Body of pancreas (tissue), 4 donors: Measurements from ENCODE around the gene CACNA1C. TPM values are rescaled to one million over a fixed set of nuclear protein-coding genes. Genes with fewer than 3 reads are reported as not detected.

ENCODE experiments used
- ATAC-seq: fragments of 150-250 bp; one replicate; pipeline ENCODE4 v1.9.1; 2016
- DNase-seq, 4 donors: peaks; one replicate each; pipeline ENCODE4 v3.0.0-alpha.2; 2019
- H3K27ac ChIP-seq, 4 donors: fragments of 200-600 bp; sonication (generic); 1 replicate in 3 of 4; 2 replicates in 1 of 4; pipeline versions ENCODE4 v1.5.1 to v1.6.1; 2016 to 2019; ENCODE audit warnings: mild to moderate bottlenecking in 1 of 4, mixed read lengths in 1 of 4, moderate library complexity in 1 of 4
- H3K27me3 ChIP-seq, 2 donors: fragments of 200-600 bp; sonication (generic); one replicate each; pipeline ENCODE4 v1.6.0; 2016; ENCODE audit warnings: mild to moderate bottlenecking in 1 of 2
- H3K36me3 ChIP-seq, 2 donors: fragments of 200-600 bp; sonication (generic); replicated peaks in 1 of 2; 2 replicates each; pipeline ENCODE4 v1.5.1; 2016; ENCODE audit warnings: low read depth in 2 of 2; ENCODE audit not compliant: insufficient read depth in 1 of 2
- H3K4me1 ChIP-seq: fragments of 200-600 bp; sonication (generic); one replicate; pipeline ENCODE4 v1.6.0; 2016
- H3K4me3 ChIP-seq, 2 donors: fragments of 200-600 bp; sonication (generic); 1 replicate in 1 of 2; 2 replicates in 1 of 2; pipeline ENCODE4 v1.5.1; 2016 to 2019
- H3K9me3 ChIP-seq, 3 donors: fragments of 200-600 bp; sonication (generic); 1 replicate in 2 of 3; 2 replicates in 1 of 3; pipeline ENCODE4 v1.5.1; 2016
- CTCF ChIP-seq, 7 experiments: fragments of 450-650 bp in 4 of 7; fragments of 200-600 bp in 3 of 7; sonication (generic) in 3 of 7; IDR thresholded peaks; one replicate each; pipeline ENCODE4 v1.5.1; 2016 to 2019; ENCODE audit warnings: antibody characterized with exemption in 7 of 7
- POLR2A ChIP-seq, 3 donors: fragments of 450-650 bp; IDR thresholded peaks; one replicate each; pipeline ENCODE4 v1.6.1; 2016; ENCODE audit warnings: antibody characterized with exemption in 3 of 3, mild to moderate bottlenecking in 2 of 3
- WGBS, 2 donors: methylation state at CpG; one replicate each; pipeline ENCODE4 v1.1.5; 2017; 5-methylcytosine and 5-hydroxymethylcytosine counted together
- intact Hi-C: fragments of 100-400 bp; cut with DNase I; formaldehyde crosslinking; loops from one replicate; pipeline ENCODE4 v1.15.1; 2023
- total RNA-seq, 2 donors: library from RNA; depleted of rRNA; stranded (reverse); fragments of >200 nt; gene quantifications; one replicate each; pipeline ENCODE4 v1.1.0, GENCODE V29; 2016

Gene CACNA1C
- total RNA-seq, 2 donors from 2014 or later, result 2.3 to 4.4 TPM

- Histone ChIP-seq H3K4me1 (no peaks in the 10 kb centered on the region), H3K9me3 (no peaks in the 10 kb centered on the region), H3K27me3 (no peaks in the 10 kb centered on the region), H3K36me3 (no peaks in the 10 kb centered on the region), H3K27ac (no peak overlapping the region), H3K4me3 (no peak overlapping the region)
- WGBS, 2 donors, result 64 to 70% methylated on average over 8 of the region's 8 CpGs
- DNase-seq (no peak), ATAC-seq (no peak)
- no peak for TF ChIP-seq POLR2A (IDR thresholded peaks at IDR 0.05)
- no peak for TF ChIP-seq CTCF (IDR thresholded peaks at IDR 0.05)
- intact Hi-C loops, result no loop called here
Observed at GRCh38 chr12:2477009-2477766, 424.4 kb downstream of the CACNA1C start.

DNA sequence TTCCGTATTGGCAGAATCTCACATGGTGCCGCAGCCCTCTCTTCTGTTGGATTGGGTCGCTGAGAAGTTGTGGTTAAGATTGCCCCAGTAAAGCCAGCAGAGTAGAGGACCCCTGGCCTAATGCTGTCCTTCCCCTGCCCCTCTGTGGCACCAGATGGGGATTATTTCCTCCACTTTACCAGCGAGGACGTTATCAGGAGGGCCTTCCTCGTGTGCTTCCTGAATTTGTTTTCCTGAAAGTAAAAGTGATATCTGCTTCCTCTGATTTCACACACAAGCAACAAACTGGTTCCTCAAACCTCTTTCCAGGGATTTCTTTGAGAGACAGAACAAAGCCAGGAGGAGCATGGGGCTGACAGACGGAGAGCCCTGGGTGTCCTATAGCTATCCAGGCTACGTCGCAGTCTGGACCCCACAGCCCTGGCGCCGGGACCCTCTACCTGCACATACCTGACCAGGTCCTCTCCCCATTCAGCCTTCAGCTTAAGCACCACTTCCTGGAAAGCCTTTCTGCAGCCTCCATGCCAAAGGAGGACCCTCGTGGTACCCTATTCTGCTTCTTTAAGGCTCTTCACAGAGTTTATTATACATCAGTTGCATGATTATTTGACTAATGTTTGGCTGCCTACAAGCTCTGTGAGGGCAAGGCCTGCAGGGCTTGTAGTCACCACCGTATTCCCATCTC is 427.2 kb downstream of the CACNA1C start:
- H3K4me3 ChIP-seq, result no peak overlapping the region
- ATAC-seq (no peak), DNase-seq (no peak)
- H3K27ac ChIP-seq, result no peak overlapping the region
- no peaks in the 10 kb centered on the region for H3K27me3 ChIP-seq
- TF ChIP-seq POLR2A (IDR thresholded peaks at IDR 0.05) (no peak), CTCF (IDR thresholded peaks at IDR 0.05) (no peak)
- no peaks in the 10 kb centered on the region for H3K36me3 ChIP-seq
- 68 to 76% methylated on average over 13 of the region's 13 CpGs for WGBS, 2 donors
- no peaks in the 10 kb centered on the region for H3K9me3 ChIP-seq
- no peaks in the 10 kb centered on the region for H3K4me1 ChIP-seq
- intact Hi-C loops, result no loop called here

DNA sequence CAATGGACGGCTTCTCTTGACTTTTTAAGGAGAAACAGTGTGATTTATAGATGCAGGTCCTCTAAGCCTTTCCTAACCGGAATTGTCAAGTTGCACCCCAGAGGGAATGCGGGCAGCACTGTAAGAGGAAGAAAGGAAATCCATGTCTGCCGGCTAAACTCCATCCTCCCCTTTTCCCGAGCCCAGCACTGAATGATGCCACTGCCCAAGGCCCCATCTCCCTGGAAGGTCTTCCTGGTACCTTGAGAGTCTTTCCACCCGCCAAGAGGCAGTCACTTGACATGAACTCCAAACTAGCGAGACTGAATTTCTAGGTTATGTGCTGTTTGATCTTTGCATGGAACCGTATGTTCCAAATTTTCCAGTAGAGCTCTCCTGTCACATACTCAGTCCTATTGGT is 428.6 kb downstream of the CACNA1C start:
- H3K36me3 ChIP-seq, result no peaks in the 10 kb centered on the region
- 79 to 86% methylated on average over 8 of the region's 8 CpGs for WGBS, 2 donors
- H3K27me3 ChIP-seq, result no peaks in the 10 kb centered on the region
- no peak for DNase-seq
- TF ChIP-seq POLR2A (IDR thresholded peaks at IDR 0.05), result no peak
- no peak for TF ChIP-seq CTCF (IDR thresholded peaks at IDR 0.05)
- ATAC-seq, result no peak
- H3K4me1 ChIP-seq, result no peaks in the 10 kb centered on the region
- no peak overlapping the region for H3K27ac ChIP-seq
- H3K4me3 ChIP-seq, result no peak overlapping the region
- H3K9me3 ChIP-seq, result no peaks in the 10 kb centered on the region
- intact Hi-C loops, result no loop called here

GRCh38 chr12:2481951-2482350 is 429.2 kb downstream of the CACNA1C start:
- no peak for ATAC-seq

More at GRCh38 chr12:2481951-2482350, 429.2 kb downstream of the CACNA1C start:
- 77 to 93% methylated on average over 2 to 10 of the region's 10 CpGs for WGBS, 2 donors
- intact Hi-C loops, result no loop called here
- Histone ChIP-seq H3K9me3 (no peaks in the 10 kb centered on the region), H3K27me3 (no peaks in the 10 kb centered on the region), H3K36me3 (no peaks in the 10 kb centered on the region), H3K4me3 (no peak overlapping the region), H3K4me1 (no peaks in the 10 kb centered on the region), H3K27ac (no peak overlapping the region)
- TF ChIP-seq CTCF (IDR thresholded peaks at IDR 0.05) (no peak), POLR2A (IDR thresholded peaks at IDR 0.05) (no peak)
- no peak for DNase-seq
